NCI-H345 (cell line): Measurements from ENCODE around the gene SPATA31D1.
"Not testable (repeated sequence)": the region's sequence is repeated elsewhere in the genome, so short reads cannot be mapped to it uniquely, and the experiment has no call there.

Source experiments
- DNase-seq: peaks from one replicate; lab custom pipeline; 2025; lab: John Stamatoyannopoulos, UW

SPATA31D1 gene

DNA sequence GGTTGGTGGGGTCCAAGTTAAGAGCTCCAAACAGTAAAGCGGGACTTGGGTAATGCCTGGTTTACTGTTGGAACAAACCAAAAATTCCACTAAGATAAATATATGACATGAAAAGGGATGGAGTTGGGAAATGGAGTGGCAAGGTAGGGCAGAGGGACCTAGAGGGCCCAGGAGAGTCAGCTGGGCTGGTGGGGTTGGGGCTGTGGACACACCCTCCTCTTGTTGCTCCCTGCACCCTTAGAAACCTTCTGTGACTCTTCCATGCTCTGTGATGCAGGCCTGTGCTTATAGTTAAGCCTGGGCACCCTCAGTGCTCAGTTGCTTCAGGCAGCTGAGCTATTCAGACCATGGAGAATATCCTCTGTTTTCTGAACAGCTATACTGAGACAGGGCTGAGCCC, at the start of gene SPATA31D1:
TSS of gene SPATA31D1 (plus strand) at position 301 of the 400 bp plus-strand sequence. CDS start at position 348, 47 bp downstream.
- DNase-seq, result not testable (repeated sequence)

DNA sequence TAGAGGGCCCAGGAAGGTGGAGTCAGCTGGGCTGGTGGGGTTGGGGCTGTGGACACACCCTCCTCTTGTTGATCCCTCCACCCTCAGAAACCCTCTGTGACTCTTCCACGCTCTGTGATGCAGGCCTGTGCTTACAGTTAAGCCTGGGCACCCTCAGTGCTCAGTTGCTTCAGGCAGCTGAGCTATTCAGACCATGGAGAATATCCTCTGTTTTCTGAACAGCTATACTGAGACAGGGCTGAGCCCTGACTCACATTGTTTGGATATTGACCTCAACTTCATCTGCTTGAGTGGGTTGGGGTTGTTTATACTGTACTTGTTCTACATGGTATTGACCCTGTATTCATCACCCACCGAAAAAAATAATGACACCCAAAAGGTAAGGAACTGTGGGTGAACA, 45.2 kb upstream of the SPATA31D1 start, which contains the start of gene SPATA31D3:
TSS of gene SPATA31D3 (plus strand) at position 108 of the 400 bp plus-strand sequence. CDS start at position 194, 86 bp downstream.
- not testable (repeated sequence) for DNase-seq

DNA sequence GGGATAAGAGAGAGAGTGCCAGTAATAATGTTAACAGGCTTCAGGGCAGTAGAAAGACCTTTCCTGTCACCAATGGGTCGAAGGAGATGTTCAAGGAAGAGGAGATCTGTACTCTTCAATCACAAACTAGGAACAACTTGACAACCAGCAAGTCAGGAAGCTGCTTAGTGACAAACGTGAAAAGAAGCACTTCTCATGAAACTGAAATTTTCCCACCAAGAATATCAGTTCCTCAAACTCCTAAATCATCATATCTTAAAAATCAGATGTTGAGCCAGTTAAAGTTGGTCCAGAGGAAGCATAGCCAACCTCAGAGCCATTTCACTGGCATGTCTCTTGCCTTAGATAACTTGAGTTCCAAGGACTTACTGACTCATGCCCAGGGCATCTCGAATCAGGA, 39.9 kb upstream of the SPATA31D1 start:
- DNase-seq, result not testable (repeated sequence)

DNA sequence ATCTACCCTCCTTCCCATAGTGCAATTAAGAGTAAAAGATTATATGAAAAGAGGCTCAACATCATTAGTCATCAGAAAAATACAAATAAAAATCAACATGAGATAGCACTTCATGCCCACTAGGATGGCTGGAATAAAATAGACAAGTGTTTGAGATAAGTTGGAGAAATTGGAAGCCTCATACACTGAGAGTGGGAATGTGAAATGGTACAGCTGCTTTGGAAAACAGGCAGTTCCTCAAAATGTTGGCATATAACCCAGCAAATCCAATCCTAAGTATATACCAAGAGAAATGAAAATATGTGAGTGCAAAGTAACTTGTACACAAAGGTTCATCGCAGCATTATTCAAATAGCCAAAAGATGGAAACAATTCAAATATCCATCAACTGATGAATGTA, 35.5 kb upstream of the SPATA31D1 start:
- no peak for DNase-seq

DNA sequence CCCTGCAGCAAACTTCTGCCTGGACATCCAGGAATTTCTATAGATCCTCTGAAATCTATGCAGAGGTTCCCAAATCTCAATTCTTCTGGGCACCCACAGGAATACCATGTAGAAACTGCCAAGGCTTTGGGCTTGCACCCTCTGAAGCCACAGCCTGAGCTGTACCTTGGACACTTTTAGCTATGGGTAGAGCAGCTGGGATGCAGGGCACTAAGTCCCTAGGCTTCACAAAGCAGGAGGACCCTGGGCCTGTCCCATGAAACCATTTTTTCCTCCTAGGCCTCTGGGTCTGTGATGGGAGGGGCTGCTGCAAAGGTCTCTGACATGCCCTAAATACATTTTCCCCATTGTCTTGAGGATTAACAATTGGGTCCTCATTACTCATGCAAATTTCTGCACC, 32.9 kb upstream of the SPATA31D1 start:
- DNase-seq, result no peak

DNA sequence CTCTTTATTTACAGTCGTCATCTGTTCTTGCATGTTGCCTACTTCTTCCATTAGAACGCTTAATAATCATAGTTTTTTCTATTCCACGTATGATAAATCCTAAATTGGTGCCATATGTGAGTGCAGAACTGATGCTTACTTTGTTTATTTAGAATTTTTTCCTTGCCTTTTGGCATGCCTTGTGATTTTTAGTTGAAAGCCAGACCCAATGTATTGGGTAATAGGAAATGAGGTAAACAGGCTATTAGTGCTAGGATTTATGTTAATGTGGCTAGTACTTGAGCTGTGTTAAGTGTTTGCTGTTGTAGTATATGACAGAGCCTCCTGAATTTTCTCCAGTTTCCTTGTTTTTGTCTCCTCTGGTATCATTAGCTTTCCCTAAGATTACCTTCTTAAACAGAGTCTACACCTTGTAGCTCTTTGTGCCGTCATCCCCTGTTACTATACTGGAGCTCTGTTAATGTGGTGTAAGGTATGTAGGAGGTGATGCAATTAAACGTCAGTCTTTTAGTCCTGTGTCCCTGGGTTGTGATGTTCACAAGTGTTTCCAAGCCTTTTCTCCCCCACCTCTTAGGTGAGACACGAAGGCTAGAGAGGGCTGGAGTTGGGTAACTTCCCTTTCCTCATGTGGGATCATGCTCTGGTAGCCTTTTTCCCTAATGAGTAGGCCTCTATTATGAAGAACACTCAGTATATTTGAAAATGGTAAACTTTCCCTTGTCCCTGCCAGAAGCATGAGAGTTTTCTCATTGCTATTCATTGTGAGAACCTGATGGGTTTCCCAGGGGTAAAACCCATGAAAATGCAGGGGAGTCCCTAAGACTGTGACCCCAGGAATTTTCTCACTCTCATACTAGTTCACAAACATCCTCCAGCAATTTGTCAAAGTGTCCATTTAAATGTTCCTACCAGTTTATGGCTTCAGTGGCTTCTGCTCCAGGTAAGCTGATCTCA, 24.1 kb upstream of the SPATA31D1 start:
- DNase-seq, result no peak

DNA sequence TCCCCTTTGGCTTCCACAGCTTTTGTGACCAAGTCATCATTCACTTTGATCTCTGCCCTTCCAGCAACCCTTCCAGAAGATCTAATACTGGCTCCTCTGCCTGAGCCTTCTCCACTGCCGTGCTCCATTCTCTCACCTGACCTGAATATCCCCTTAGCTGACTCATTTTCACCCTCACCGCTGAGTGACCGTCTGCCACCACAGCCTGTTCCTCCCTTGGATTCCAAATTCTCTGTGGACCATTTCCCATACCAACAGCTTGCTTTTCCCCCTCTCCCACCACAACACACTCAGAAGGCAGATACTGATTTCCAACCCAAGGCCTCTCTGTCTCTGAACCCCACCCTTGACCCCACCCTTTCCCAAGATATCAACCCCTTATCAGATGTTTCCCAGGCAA, 20.5 kb upstream of the SPATA31D1 start:
- DNase-seq, result no peak

DNA sequence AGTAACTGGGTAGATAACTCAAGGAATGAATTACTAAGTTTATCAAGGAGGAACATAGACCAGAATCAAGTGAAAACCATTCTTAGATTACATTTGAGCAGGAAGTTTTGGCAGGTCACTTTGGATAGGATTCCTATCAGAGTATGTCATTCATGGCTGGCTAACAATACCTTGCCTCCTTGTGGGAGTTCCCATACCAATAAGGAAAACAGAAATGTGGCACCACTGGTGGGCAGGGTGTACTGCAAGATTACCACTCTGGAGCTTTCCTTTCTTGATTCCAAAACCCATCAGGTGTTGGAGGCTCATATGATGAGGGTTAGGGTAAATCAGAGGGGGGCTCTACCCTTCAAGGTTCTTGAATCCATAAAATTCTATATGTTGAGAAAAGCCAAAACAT, 18.6 kb upstream of the SPATA31D1 start:
- no peak for DNase-seq

DNA sequence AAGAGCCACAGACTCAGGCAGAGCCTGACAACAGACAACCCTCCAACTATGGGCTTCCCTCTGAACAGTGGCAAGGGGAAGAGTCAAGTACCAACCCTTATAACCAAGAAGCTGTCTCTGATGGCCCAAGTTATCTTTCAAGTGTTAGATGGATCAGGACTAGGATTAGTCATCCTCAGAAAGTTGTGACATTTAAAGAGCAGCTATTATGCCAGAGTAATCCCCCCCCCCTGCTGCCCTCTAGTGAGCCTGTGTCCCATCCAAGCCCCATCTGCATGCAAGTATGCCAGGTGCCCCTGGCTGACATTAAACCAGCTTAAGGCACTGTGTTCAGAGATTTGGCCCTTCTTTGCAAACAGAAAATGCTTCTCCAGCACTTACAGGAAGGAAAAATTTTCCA, 16.8 kb upstream of the SPATA31D1 start:
- DNase-seq, result no peak

DNA sequence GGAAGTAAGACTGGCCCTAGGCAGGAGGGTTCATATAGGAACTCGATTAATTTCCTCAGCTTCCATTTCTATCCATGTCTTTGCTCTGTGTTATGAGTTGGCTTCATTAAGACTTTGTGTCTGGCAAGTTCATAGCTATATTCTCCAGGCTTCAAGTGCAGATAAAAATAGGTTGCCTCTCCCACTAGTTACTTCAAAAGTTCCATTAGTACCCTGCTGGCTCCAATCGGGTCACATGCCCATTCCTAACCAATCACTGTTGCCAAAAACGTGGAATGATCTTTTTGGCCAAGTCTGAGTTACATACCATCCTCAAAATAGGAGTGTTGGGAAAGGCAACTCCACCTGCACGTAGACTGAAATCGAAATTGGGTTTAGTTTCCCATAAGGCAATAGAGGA, 13.8 kb upstream of the SPATA31D1 start:
- no peak for DNase-seq

DNA sequence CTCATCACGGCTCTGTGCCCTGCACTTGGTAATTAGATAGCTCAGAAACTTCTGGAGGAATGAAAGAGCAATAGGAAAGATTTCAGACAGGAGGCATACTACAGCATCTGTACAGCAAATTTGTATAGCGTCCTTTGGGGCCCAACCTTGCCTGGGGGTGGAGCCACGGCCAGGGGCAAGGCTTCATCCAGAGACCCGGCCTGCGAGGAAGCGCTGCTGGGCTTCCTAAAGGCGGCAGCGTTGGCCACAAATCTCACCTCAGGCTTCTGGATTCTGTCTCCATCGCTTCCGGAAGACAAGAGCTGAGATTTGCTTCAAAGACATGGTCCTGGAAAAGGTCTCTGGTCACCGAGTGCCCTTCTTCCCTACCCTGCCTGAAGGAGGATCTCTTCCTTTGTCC, 12.2 kb upstream of the SPATA31D1 start:
- no peak for DNase-seq

DNA sequence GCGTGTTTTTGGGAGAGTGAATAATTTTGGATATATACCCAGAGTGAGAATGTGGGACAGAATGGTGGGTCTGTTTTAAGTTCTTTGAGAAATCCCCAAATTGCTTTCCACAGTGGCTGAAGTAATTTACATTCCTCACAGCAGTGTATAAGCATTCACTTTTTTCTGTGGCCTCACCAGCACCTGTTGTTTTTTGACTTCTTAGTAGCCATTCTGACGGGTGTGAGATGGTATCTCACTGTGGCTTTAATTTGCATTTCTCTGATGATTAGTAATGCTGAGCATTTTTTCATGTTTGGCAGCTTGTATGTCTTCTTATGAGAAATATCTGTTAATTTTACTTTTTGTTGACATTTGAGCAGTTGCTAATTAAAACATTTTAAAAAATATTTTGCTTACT, 9.4 kb upstream of the SPATA31D1 start:
- DNase-seq, result no peak

DNA sequence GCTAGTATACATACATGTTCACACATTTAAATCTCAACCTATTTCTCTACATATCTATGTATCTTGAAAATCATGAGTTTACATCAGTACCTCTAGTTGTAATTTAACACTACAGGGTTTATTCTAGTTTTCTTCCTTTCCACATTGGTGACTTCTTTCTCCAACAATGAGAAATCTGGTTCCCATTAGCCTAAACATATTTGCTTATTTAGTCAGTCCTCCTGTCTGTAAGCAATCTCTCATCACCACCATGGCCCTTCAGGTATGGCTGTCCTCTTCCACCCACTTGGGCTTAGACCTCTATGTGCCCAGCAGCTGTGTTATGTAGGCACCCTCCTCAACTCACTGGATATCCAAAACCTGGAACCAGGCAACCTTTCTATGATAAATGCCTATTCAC, 8.0 kb upstream of the SPATA31D1 start:
- DNase-seq, result no peak

DNA sequence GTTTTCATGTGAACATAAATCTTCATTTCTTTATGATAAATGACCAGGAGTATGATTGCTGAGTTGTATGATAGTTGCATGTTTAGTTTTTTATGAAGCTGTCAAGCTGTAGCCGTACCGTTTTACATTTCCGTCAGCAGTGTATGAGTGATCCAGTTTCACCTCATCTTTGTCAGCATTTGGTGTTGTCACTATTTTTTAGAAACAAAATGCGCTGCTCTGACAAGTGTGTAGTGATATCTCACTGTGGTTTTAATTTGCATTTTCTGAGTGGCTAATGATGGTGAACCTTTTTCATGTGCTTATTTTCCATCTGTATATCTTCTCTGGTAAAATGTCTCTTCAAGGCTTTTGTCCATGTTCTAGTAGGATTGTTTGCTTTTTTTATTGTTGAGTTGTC, 6.7 kb upstream of the SPATA31D1 start:
- no peak for DNase-seq

DNA sequence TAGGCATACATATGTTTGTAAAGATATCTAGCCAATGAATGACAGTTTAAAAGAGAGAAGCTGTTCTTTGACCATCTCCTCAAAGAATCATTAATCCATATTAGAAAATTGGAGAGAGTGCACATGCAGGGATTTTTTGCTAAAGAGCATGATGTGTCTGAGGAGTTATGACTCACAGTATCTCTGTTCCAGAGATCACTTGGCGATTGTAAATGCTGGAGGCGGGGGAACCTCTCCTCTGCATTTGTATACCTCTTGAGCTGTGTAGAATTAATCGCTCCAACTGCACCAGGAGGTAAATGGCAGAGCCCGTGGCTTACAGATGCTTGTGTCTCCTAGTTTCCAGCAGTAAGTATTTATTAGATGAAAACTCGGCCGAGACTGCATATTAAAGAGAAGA, 3.6 kb upstream of the SPATA31D1 start:
- DNase-seq, result no peak

DNA sequence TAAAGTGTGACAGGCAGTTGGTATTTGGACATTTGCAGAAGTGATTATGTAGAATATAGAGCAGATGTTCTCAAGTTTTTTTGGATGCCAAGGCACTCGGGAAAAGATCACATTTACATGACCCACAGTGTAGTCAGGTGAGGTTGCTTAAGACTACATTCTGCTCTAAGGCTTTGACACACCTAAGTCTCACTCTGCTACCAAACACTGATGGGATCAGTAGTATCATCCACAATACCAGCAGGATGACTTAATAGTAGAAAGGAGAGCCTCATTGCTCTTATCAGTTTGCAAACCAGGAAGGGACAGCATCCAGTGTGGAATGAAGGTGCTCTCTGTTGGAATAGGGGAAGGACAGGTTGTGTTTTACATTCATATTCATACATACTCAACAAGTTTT, 2.5 kb upstream of the SPATA31D1 start:
- no peak for DNase-seq

DNA sequence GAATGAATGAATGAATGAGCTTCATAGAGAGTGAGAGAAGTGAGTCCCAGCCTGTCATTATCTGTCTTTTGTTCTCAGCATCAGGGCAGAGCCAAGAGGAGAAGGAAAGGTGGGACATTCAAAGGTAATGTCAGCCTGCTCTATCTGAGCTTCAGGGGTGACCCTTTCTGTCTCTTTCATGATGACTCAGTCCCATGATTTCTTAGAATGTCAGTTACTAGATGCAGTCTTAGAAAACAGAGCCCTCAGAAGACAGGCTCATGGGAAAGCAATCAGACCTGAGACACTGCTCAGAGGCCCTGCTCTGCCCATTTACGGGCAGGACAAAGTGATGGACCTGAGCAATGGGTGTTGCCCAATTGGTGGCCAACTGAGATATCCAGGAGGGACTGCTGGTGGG, 1.1 kb downstream of the SPATA31D1 start:
- no peak for DNase-seq

DNA sequence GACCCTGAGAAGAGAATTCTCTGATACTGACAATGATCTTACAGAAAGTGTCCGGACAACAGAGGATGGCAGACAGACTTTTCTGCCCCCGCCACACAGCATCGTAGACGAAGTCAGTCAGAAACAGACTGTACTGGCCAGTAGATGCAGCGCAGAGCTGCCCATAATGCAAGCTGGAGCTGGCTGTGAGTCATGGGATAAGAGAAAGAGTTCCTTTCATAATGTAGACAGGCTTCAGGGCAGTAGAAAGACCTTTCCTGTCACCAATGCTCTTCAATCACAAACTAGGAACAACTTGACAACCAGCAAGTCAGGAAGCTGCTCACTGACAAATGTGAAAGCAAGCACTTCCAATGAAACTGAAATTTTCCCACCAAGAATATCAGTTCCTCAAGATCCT, 5.1 kb downstream of the SPATA31D1 start:
- DNase-seq, result no peak

DNA sequence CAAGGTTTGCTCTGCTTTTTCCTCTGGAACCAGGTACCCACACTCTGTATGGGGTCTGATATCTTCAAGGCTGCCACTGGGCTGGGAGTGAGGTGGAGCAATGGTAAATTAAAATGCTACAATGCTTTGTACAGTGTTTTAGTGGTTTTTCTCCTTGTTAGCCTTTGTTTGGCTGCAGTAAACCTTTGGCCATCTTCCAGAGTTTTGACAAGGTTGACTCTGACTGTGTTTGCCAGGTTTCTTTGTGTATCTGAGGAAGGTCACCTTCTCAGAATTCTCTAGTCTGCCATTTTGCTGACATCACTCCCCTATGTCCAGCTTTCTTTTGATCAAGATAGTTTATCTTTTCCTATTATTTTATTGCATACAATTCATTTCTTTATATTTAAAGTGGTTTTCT, 11.2 kb downstream of the SPATA31D1 start:
- no peak for DNase-seq

DNA sequence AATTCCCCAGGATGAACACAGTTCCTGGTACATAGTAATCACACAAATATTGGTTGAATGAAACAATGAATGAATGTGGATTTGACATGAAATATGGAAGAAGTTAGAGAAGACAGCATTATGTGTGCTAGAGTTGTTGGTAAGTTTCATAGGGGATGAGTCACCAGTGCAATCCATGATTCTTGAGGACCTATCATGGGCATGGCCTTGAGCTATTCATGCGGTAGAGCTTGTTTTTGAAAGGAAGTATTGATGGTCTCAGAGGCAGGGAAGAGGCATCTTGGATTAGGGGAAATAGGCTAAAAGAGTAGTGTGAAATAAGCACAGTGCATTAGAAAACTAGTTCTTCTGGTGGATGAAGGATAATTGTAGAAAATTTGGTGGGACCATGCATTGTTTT, 22.1 kb downstream of the SPATA31D1 start:
- DNase-seq, result no peak

DNA sequence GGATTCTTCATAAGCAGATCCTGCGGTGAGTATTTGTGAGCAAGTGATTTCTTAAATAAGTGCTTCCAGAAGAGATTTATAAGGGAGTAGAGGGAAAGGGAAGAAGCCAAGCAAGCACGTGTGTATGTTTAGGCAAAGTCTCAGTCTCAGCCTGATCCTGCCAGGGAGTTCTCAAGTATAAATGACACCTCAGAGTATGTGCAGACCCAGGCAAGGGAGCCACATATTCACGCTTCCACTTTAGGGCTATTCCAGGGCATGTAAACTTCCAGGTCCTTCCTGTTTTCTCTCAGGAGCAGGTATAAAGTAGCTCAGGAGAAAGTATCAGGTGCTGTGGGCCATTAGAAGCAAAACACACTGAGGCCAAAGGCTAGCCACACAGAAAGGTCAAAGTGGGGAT, 22.6 kb downstream of the SPATA31D1 start:
- no peak for DNase-seq

DNA sequence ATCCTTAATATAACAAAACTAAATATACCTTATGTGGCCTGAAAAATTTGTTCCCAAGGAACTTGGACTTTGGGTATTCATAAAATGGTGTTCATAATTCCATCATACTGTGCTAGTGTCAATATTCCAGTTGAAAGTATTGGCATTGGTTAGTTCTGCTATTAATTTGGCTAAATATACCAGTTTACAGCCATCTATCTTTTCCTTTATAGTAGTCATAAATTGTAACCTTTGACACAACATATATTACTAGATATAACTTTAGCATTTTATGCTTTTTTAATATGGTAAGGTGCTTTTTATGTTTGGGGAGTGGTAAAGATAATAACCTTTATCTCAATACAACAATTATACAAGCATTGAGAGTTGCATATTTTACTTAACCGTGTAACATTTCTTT, 23.7 kb downstream of the SPATA31D1 start:
- DNase-seq, result no peak

DNA sequence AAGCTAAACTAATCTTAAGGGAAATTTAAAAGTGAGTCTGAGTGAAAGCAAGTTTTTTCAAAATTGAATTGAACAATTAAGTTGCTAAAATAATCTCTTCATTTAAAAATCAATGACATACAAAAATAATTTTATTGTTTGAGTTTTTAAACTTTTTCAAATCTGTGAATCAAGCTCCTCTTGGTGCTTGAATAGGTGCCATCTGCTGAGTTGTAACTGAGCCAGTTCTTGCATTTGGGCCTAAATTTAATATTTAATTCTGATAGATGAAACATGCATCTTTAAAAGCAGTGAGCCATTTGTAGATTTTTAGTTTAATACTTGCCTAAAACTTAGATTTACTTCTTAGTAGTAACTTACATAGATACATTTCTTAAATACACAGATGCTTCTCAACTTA, 31.8 kb downstream of the SPATA31D1 start:
- DNase-seq, result no peak

DNA sequence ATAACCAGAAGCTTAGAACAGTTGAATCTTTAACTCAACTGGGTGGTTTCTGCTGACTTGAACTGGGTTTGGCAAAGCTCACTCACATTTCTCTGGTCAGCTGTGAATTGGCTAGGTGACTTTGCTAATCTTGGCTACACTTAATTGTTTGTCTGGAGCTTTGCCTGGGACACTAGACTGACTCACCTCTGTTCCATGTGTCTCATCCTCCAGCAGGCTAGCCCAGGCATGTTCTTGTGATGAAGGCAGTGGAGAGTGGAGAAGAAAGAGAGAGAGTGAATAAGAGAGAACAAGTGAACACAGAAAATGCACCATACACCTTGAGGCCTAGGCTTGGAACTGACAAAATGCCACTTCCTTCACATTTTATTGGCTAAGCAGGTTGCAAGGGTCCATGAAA, 32.6 kb downstream of the SPATA31D1 start:
- no peak for DNase-seq
